HG03045 (cell line): ENCODE results near the gene ATF7.
"Not testable (repeated sequence)": the region's sequence is repeated elsewhere in the genome, so short reads cannot be mapped to it uniquely, and the experiment has no call there.

ENCODE experiments used
- ATAC-seq: cut with Tn5 transposase; IDR thresholded peaks from one replicate; pipeline ENCODE4 v1.9.1; 2021; ENCODE audit warnings: mild to moderate bottlenecking, moderate library complexity; ENCODE audit not compliant: unreplicated experiment

The ATF7 gene

DNA sequence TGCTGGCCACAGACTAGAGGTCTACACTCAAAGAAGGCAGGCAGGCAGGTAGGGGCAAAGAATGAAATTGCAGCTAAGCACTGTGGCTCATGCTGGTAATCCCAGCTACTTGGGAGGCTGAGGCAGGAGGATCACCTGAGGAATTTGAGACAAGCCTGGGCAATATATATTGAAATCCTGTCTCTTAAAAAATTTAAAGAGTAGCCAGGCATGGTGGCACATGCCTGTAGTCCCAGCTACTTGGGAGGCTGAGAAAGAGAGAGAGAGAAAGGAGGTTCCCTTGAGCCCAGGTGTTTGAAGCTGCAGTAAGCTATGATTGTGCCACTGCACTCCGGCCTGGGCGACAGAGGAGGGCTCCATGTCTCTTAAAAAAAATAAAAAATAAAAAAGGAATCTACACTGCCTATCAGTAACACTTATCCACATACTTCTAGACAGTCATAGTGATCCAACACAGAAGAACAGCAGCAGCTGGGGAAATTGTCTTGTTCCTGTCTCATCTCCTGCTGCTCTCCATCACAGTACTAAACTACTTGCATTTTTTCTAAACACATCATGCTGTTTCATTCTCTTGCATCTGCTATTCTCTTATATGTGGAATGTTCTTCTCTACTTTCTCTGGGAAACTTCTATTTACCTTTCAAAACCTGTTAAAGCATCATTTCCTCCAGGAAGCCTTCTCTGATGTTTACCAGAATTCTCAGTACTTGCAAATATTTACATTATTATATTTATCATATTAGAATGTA lies 57.2 kb downstream of the ATF7 start:
- ATAC-seq, result no peak

DNA sequence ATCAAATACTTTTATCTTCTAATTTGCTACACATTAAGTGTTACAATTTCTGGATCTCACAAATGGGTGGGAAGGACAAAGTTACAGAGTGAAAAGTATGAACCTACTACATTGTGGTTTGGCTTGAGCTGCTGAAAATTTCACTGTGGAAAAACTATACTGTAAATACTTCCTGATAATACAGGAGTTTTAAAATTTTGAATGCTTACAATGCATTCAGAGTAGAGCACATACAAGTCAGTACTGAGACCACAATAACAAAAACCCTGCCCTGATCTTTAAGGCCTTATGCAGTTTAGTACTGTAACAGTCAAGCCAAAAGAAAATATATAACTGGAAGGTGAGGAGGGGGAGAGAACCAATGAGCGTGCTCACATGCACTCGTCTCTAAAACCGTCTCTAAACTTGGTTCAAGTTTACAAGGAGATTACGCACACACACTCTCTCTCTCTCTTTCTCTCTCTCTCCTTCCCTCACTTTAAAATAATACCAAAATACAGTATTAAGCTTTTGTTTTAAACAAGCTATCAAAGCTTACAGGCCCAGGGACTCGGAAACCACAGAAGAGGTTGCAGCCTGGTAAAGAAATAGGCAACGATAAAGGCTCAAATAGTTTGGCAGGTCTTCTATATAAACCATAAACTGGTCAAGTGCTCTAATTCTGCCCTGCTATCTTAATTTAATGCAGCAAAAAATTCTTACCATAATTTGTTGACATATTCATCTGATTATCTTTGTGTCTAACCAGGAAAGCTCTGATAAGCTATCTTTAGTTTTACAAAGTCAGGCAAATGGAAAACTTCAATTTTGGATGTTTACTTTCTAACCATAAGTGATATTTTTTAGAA lies 58.0 kb downstream of the ATF7 start:
- ATAC-seq, result no peak

DNA sequence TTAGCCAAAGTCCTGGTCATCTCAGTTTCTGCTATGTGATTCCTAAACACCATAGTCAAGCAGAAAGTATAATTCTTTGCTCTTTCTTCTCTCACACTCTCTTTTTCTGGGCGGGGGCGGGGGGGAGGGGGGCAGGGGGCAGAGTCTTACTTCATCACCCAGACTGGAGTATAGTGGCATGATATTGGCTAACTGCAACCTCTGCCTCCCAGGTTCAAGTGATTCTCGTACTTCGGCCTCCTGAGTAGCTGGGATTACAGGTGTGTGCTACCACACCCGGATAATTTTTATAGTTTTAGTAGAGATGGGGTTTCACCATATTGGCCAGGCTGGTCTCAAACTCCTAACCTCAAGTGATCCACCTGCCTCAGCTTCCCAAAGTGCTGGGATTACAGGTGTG lies 60.8 kb downstream of the ATF7 start:
- ATAC-seq, result not testable (repeated sequence)

DNA sequence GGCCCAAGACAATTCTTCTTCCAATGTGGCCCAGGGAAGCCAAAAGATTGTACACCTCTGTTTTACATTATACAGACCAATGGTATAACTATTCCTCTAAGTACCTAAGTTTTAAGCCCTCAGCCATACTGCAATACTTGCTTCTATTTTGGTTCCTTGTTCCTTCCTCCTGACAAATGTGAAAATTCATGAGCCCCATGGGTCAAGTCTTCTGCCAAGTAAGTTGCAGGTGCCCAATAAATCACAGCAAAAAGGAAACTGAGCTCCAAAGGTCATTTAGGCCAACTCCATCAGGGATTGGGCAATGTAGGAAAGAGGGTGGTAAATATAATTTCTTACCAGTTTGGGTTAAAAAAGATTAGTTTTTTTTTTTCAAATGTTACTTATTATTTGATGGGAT lies 61.2 kb downstream of the ATF7 start:
- ATAC-seq, result no peak

DNA sequence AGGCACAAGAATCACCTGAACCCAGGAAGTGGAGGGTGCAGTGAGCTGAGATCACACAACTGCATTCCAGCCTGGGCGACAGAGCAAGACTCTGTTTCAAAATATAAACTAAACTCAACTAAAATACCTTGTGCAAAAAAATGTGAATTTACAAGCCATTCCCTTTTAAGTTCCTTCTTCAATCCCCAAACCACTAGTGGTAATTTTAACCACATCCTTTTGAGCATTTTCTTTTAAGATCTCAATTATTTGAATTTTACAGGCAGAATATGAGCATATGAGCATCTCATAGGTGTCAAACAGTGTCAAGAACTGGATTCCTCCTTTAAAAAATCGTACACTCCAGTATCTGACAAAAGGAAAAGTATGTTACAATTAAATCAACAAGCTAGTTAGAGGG lies 61.9 kb downstream of the ATF7 start:
- ATAC-seq, result no peak

DNA sequence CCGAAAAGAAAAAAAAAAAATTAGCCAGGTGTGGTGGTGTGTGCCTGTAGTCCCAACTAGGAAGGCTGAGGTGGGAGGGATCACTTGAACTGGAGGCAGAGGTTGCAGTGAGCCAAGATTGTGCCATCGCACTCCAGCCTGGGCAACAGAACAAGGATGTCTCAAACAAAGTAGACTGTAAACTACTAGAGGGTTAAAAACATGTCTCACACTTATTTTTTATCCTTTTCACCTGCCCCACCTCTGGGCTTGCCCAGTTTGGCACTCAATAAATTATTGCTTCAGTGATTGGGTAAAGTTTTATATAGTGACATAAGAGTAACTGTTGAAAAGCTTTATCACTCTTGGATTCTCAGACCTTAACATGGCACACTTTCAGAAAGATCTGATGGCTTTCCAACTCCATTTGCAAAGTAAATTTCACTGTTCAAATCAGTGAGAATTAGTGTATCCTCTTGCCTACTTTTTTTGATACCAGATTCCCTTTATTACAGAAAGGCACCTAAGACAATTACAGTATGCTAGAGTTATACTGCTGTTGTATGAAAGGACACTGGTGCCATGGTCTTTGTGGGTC lies 62.6 kb downstream of the ATF7 start:
- no peak for ATAC-seq

DNA sequence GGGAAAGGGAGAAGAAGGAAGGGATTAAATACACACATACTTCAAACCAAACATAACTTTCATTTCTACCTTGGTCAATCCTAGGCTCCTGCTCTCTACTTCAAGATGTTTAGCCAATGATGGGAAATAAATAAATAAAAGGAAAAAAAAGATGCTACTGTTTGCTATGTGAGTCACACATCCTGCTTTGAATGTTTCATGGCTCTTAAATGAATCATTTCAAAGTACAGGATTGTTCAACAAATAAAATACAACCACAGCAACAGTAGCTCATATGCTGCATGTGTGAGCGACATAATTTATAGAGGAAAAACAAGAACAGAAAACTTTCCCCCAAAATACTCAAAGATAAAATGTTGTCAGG lies 64.6 kb downstream of the ATF7 start:
- no peak for ATAC-seq

DNA sequence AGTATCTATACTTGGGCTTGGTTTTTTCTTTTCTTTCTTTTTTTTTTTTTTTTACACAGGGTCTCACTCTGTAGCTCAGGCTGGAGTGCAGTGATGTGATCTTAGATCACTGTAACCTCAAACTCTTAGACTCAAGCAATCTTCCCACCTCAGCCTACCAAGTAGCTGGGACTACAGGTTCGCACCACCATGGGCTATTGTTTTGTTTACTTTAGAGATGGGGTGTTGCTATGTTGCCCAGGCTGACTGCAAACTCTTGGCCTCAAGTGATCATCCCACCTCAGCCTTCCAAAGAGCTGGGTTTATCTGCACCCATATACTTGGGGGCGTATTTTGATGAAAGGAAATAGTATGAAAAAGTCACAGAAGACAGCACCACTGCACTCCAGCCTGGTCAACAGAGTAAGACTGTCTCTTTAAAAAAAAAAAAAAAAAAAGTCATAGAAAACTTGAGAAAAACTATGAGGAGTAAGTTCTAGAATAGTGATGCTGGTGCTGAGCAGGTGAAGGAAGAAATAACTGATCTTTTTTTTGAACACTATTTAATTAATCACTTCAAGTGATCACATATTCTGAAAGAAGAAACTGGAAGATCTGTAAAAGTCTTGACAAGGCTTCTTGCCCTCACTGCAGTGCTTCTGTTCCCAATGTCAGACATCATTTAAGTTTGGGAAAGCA lies 65.1 kb downstream of the ATF7 start:
- ATAC-seq, result no peak

DNA sequence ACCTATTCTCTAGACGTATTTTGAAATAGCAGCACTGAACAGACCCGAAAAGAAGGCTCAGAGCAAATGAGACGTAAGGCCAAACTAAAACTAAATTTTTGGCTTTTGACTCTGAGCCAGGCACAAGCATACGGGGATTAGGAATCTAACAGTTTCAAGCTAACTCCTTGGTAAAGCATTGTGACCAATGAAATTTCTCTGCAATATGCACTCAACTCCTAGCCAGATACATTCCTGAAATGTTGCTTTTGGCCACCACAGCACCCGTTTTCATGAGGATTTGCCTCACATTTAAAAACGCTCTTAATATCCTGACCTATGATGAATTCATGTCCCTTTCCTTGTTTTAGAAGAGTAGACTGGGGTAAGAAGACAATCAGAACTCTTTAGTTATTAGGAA lies 65.8 kb downstream of the ATF7 start:
- no peak for ATAC-seq

DNA sequence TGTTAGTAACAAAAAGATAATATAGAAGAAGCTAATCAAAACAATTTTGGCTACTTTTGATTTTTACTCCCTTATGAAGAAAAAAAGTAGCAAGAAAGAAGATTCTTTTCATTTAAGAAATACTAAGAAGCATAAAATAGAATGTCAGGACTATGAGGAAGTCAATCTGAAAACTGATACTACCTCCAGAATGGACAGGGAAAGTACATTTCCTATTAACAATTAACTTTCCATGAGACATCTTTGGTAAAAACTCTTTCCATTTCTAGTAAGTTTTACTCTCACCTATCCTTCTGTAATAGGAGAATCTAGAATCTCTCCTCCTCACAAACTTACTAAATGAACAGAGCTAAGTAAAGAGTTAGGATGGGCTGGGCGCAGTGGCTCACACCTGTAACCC lies 67.6 kb downstream of the ATF7 start:
- no peak for ATAC-seq

DNA sequence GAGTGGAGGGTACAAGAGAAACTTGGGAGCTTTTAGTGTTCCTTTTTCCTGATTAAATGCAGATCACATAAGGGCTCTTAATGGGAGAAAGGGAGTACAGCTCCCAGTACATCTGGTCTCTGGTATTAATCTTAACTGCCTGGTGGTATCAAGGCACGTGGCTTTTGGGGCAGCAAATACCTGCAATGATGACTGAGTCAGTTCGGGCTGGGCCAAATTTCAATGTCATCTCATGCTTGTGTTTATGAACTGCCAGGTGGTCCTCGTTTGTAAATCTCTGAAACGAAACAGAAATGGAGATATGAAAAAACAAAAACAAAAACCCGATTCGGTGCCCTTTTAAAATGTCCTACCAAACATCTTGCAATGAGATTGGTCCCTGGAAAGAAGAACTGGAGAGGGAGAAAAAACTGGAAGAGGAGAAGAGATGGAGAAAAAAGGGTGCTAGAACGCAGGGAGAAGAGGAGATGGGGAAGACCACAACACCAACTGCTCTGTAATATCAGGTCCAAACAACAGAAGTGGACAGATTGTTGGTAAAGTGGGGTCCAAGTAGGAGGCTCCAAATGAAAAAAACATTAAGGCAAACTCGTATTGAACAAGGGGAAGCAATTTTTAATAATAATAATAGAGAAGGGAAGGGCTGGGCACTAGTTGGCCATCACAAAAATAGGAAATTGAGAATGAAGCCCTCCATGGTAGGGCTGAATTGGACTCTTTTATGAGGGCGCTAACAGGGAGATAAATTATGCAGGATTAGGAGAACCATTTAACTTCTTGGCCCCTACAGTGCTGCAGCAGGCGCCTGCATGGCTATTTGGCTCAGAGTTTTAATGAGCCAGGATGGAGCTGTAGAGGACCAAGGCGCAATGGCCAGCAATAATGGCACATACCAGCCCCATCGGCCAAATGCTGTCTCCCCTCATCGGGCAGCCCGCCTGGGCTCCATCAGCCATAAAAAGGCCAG lies 73.5 kb downstream of the ATF7 start:
- ATAC-seq, result no peak

DNA sequence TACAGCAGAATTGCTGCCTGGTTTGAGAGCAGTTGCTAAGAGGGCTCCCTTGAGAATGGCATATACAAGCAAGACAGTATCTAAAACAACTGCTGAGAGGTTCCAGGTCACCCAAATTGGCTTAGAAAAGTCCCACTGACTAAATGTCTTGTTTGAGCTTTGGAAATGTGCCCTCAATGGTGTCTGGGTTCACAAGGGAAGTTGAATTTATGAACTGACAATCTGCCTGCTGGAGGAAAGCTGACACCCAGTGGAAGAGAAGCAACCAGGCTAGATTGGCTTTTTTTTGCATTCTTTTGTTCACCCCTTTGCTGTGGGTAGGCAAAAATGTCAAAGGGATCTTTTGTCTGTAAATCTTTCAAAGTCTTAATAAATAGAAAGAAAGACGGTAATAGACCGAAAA lies 74.3 kb downstream of the ATF7 start:
- no peak for ATAC-seq

DNA sequence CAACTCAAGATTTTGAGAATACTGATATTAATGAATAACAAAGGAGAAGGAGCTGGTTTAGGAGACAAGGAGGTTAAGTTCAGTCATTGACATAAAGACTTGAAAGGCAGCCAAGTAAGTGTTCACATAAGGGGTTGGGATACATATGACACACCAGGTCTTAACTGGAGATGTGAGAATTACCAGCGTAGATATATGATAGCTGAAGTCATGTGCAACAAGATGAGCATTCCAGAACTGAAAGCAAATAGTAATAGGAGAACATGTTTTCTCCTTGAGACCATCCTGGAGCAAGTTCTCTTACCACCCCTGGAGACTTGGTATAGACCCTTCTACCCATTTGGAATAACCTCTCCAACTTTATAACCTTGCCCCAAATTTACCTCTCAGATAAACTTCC lies 75.6 kb downstream of the ATF7 start:
- ATAC-seq, result no peak

DNA sequence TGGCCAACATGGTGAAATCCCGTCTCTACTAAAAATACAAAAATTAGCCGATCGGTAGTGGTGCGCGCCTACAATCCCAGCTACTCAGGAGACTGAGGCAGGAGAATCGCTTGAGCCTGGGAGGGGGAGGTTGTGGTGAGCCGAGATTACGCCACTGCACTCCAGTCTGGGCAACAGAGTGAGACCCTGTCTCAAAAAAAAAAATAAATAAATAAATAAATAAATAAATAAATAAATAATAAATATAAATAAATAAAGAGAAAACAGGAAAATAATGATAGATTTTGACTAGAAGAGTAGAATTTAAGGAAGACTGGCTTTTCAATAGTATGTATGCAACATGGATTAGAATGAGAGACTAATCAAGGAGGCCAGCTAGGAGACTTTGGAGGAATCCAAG lies 76.1 kb downstream of the ATF7 start:
- not testable (repeated sequence) for ATAC-seq

DNA sequence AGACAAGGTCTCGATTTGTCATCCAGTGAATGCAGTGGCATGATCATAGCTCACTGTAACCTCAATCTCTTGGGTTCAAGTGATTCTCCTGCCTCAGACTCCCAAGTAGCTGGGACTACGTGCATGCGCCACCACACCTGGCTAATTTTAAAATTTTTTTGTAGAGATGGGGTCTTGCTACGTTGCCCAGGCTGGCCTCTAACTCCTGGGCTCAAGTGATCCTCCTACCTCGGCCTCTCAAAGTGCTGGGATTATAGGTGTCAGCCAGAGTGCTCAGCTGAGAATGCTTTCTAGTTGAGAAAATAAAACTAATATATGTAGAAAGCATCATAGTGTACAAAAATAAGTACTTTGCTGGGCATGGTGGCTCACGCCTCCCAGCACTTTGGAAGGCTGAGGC lies 77.8 kb downstream of the ATF7 start:
- ATAC-seq, result not testable (repeated sequence)

DNA sequence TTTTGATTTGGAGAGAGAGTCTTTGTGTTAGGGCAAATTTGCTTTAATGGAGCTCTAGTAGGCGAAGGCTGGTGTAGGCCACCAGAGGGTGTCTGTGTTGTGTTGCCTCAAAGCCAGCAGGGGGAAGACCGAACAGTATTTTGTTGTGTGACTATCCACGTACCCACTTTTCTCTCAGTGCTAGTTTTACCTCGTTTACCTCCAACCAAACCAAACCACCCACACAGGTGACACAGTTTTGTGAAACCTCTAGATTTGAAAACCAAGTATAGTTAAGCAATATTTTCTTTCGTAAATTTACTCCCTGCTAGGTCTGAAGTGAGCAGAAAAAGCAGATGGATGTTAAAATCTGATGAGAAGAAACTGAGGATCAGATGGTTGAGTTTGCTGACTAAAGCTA lies 82.6 kb downstream of the ATF7 start:
- peak; percentile 70 for ATAC-seq

DNA sequence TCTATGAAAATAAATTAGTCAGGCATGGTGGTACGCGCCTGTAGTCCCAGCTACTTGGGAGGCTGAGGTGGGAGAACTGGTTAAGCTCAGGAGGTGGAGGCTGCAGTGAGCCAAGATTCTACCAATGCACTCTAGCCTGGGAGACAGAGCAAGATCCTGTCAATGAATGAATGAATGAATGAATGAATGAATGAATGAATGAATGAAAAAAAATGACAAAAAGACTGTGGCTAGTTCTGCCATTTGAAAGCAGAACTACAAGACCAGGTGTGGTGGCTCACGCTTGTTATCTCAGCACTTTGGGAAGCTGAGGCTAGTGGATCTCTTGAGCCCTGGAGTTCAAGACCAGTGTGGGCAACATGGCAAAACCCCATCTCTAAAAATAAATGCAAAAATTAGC lies 86.7 kb downstream of the ATF7 start:
- ATAC-seq, result no peak

DNA sequence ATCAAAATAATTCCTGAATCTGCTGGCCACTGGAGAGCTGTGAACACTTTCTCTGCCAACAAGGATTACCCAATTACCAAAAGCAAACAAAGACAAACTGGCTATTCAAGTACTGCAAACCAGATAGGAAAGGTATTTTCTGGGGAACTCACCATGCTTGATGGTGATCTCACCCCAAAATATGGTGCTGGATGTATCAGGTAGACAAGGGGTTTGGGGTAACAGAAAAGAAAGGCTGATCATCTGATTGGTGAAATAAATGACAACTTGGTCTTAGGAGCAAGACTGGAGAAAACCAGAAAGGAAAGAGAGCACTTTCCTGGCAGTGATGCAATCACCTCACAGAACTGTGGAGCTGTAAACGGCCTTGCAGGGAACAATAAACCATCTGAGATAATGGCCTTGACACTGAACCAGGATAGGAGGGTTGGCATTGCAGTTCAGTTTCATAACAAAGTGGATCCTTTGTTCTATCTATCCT lies 87.9 kb downstream of the ATF7 start:
- ATAC-seq, result no peak

DNA sequence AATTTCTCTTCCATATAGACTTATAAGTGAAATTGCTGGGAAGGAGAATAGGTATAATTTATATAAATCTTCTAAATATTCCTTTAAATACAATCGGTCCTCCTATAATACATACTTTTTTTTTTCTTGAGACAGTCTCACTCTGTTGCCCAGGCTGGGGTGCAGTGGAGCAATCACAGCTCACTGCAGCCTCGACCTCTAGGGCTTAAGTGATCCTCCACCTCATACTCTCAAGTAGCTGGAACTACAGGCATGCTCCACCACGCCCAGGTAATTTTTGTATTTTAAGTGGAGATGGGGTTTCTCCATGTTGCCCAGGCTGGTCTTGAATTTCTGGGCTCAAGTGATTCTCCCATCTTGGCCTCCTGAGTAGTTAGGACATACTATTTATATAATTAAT lies 89.2 kb downstream of the ATF7 start:
- ATAC-seq, result no peak

DNA sequence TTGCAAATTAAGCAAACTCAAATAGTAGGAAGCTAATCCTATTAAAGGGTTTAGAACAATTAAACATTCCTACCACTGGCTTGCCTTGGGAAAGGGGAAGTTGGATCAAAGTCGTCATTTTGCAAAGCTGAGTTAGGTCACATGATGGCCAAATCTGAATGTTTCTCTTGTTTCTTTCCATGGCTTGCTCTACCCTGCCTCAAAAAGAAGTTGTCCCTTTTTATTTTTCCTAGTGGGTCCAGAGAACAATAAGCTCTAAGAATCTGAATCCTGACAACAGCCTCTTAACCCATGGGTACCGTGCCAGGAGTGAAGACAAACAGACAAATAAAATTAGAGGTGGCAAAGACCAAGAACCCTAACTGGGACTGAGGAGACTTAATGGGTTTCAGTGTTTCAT lies 92.7 kb downstream of the ATF7 start:
- no peak for ATAC-seq
